Activated CD8-positive, alpha-beta memory T cell treated with anti-CD3 and anti-CD28 coated beads, Interleukin-2, amount 50 U/mL, for 4 hours (primary cell): ENCODE results near the gene EFCC1.
A peak's percentile ranks its signal among the peaks of the same experiment; 100 is the strongest.

ENCODE experiments used
- DNase-seq: peaks from one replicate; pipeline ENCODE4 v3.0.0-alpha.2; 2020

Gene EFCC1

GRCh38 chr3:129001101-129001805 is at the start of gene EFCC1:
EFCC1 (plus strand) TSS chr3:129001304; CDS start chr3:129001629, 325 bp downstream.
- no peak for DNase-seq

- DNase-seq, result no peak
Observed at GRCh38 chr3:128956440-128956839, 44.7 kb upstream of the EFCC1 start.

GRCh38 chr3:128965280-128965679 is 35.8 kb upstream of the EFCC1 start:
- DNase-seq, result no peak

- no peak for DNase-seq
Observed at GRCh38 chr3:128965818-128966217, 35.3 kb upstream of the EFCC1 start.

GRCh38 chr3:128967748-128968355 is 33.3 kb upstream of the EFCC1 start:
- DNase-seq, result no peak

- peak; percentile 65 for DNase-seq
Observed at GRCh38 chr3:128969993-128970739, 30.9 kb upstream of the EFCC1 start.

- no peak for DNase-seq
Observed at GRCh38 chr3:128970740-128971047, 30.4 kb upstream of the EFCC1 start.

GRCh38 chr3:128971421-128972100 is 29.5 kb upstream of the EFCC1 start:
- no peak for DNase-seq

GRCh38 chr3:128973988-128974564 is 27.0 kb upstream of the EFCC1 start:
- DNase-seq, result no peak

GRCh38 chr3:128975276-128975675 is 25.8 kb upstream of the EFCC1 start:
- DNase-seq, result no peak

- no peak for DNase-seq
Observed at GRCh38 chr3:128983293-128984069, 17.6 kb upstream of the EFCC1 start.

- DNase-seq, result no peak
Observed at GRCh38 chr3:128984596-128984995, 16.5 kb upstream of the EFCC1 start.

GRCh38 chr3:128987302-128988100 is 13.6 kb upstream of the EFCC1 start:
- DNase-seq, result no peak

- DNase-seq, result no peak
Observed at GRCh38 chr3:128988286-128988685, 12.8 kb upstream of the EFCC1 start.

- DNase-seq, result no peak
Observed at GRCh38 chr3:128991355-128991895, 9.7 kb upstream of the EFCC1 start.

GRCh38 chr3:128992926-128993460 is 8.1 kb upstream of the EFCC1 start:
- DNase-seq, result no peak

GRCh38 chr3:128993461-128994172 is 7.5 kb upstream of the EFCC1 start, which contains the start of gene CFAP92:
CFAP92 (minus strand) TSS chr3:128994076; CDS start chr3:128993304, 772 bp downstream.
- peak; percentile 92 for DNase-seq

- no peak for DNase-seq
Observed at GRCh38 chr3:128994173-128994512, 7.0 kb upstream of the EFCC1 start.

GRCh38 chr3:128994581-128995546 is 6.2 kb upstream of the EFCC1 start:
- DNase-seq, result no peak
